HepG2 (cell line): Measurements from ENCODE around the gene MAP1LC3A. TPM values are rescaled to one million over a fixed set of nuclear protein-coding genes. Genes with fewer than 3 reads are reported as not detected.

Experiments
- ATAC-seq: fragments of 200-7000 bp; cut with Tn5 transposase; 3 replicates; pipeline ENCODE4 v1.9.1; 2020; ENCODE audit warnings: mild to moderate bottlenecking, moderate library complexity
- BruUV-seq: library from RNA; stranded (reverse); fragments of 400-500 nt; replicated peaks from 2 replicates; lab custom pipeline; 2021; lab: Mats Ljungman, UMichigan
- CTCF ChIA-PET: fragments of 300-600 bp; formaldehyde crosslinking; extraction: SDS; loops from one replicate; lab custom pipeline; 2021; ENCODE audit warnings: low total read pairs, inconsistent platforms, low intra/inter-chr PET ratio; lab: Yijun Ruan, JAX
- POLR2A ChIA-PET: fragments of 350-600 bp; sonication (Branson Sonifier 250); formaldehyde crosslinking; loops from one replicate; lab custom pipeline; 2020; ENCODE audit warnings: antibody characterized with exemption, inconsistent platforms; lab: Yijun Ruan, JAX
- DNase-seq: peaks from one replicate; pipeline ENCODE4 v3.0.0-alpha.2; 2015; ENCODE audit warnings: low spot score
- FAIRE-seq: peaks from 3 replicates; lab custom pipeline; 2011; peaks lifted over from hg19 to GRCh38; lab: Jason Lieb, UNC
- H2AFZ ChIP-seq: one replicate; pipeline ENCODE4 v1.6.1; 2011; ENCODE audit warnings: low read length, inconsistent platforms
- H3K27ac ChIP-seq: fragments of 300-600 bp; 3 replicates; pipeline ENCODE4 v1.8.0; 2011; ENCODE audit warnings: mixed run types, mild to moderate bottlenecking, mixed read lengths, low read length, inconsistent platforms; ENCODE audit not compliant: insufficient read depth; ENCODE audit errors: extremely low read length
- H3K27me3 ChIP-seq, 2 experiments: fragments of 200-600 bp in 1 of 2; 2 replicates in 1 of 2; 3 replicates in 1 of 2; pipeline versions ENCODE4 v1.6.0 to v1.8.0; 2011; ENCODE audit warnings: low read length in 2 of 2, mild to moderate bottlenecking in 2 of 2, moderate library complexity in 2 of 2, inconsistent platforms in 1 of 2; ENCODE audit not compliant: insufficient read depth in 2 of 2, control insufficient read depth in 1 of 2
- H3K36me3 ChIP-seq, 2 experiments: fragments of 200-600 bp in 1 of 2; replicated peaks in 1 of 2; 2 replicates in 1 of 2; 3 replicates in 1 of 2; pipeline versions ENCODE4 v1.5.1 to v1.8.0; 2011; ENCODE audit warnings: low read length in 2 of 2, inconsistent platforms in 1 of 2; ENCODE audit not compliant: insufficient read depth in 2 of 2, control insufficient read depth in 1 of 2
- H3K4me1 ChIP-seq: 2 replicates; pipeline ENCODE4 v1.5.1; 2012; ENCODE audit warnings: low read length, inconsistent platforms; ENCODE audit not compliant: insufficient read depth
- H3K4me2 ChIP-seq: 2 replicates; pipeline ENCODE4 v1.6.0; 2011; ENCODE audit warnings: low read depth, low read length, inconsistent platforms
- H3K4me3 ChIP-seq, 3 experiments: fragments of 200-600 bp in 1 of 3; sonication (generic), shearing (Covaris generic) in 1 of 3; replicated peaks in 1 of 3; 2 replicates each; pipeline ENCODE4 v1.5.1; 2011 to 2016; ENCODE audit warnings: low read length in 3 of 3, inconsistent platforms in 2 of 3, low read depth in 2 of 3, mild to moderate bottlenecking in 2 of 3, control low read depth in 1 of 3, mixed read lengths in 1 of 3; ENCODE audit not compliant: insufficient read depth in 1 of 3
- H3K79me2 ChIP-seq: one replicate; pipeline ENCODE4 v1.6.1; 2011; ENCODE audit warnings: low read length, inconsistent platforms; ENCODE audit not compliant: insufficient read depth
- H3K9ac ChIP-seq: 2 replicates; pipeline ENCODE4 v1.6.0; 2011; ENCODE audit warnings: mild to moderate bottlenecking, low read depth, low read length, inconsistent platforms; ENCODE audit not compliant: insufficient read depth
- H3K9me3 ChIP-seq: 2 replicates; pipeline ENCODE4 v1.5.1; 2012; ENCODE audit warnings: mild to moderate bottlenecking, low read length
- H4K20me1 ChIP-seq: 2 replicates; pipeline ENCODE4 v1.6.0; 2011; ENCODE audit warnings: inconsistent platforms, mild to moderate bottlenecking, low read length, moderate library complexity; ENCODE audit not compliant: insufficient read depth
- AHR ChIP-seq: IDR thresholded peaks from 2 replicates; pipeline ENCODE4 v1.6.1; 2018; ENCODE audit warnings: missing genetic modification reagents, missing compliant biosample characterization
- DMAP1 ChIP-seq: IDR thresholded peaks from 2 replicates; pipeline ENCODE4 v1.6.1; 2016
- ELF1 ChIP-seq: sonication (generic); formaldehyde crosslinking; IDR thresholded peaks from 2 replicates; pipeline ENCODE4 v1.4.0; 2020; ENCODE audit warnings: missing genetic modification reagents
- NCOA1 ChIP-seq: sonication (generic); formaldehyde crosslinking; IDR thresholded peaks from 2 replicates; pipeline ENCODE4 v1.9.0; 2021; ENCODE audit warnings: missing genetic modification reagents
- PHF20 ChIP-seq: sonication (generic); formaldehyde crosslinking; IDR thresholded peaks from 2 replicates; pipeline ENCODE4 v1.5.0; 2020; ENCODE audit warnings: mild to moderate bottlenecking, missing genetic modification reagents
- SIN3B ChIP-seq: fragments of 150-350 bp; IDR thresholded peaks from 2 replicates; pipeline ENCODE4 v1.6.1; 2014; ENCODE audit warnings: low read length
- SUZ12 ChIP-seq: fragments of 150-350 bp; IDR thresholded peaks from 2 replicates; pipeline ENCODE4 v1.6.1; 2014; ENCODE audit warnings: low read depth, low read length
- ZKSCAN1 ChIP-seq: fragments of 150-350 bp; IDR thresholded peaks from 2 replicates; pipeline ENCODE4 v1.6.1; 2014; ENCODE audit warnings: low read length
- ZNF333 ChIP-seq: sonication (generic); formaldehyde crosslinking; IDR thresholded peaks from 2 replicates; pipeline ENCODE4 v1.4.0; 2020; ENCODE audit warnings: mild to moderate bottlenecking, missing genetic modification reagents, borderline replicate concordance
- ZNF652 ChIP-seq: IDR thresholded peaks from 2 replicates; pipeline ENCODE4 v1.6.1; 2016; ENCODE audit warnings: low read depth, borderline replicate concordance
- ZZZ3 ChIP-seq: sonication (generic); formaldehyde crosslinking; IDR thresholded peaks from 2 replicates; pipeline ENCODE4 v1.4.0; 2020; ENCODE audit warnings: missing genetic modification reagents, mild to moderate bottlenecking, borderline replicate concordance
- WGBS: methylation state at CpG from one replicate; pipeline ENCODE4 v1.1.6; 2017; ENCODE audit warnings: low lambda C conversion rate; 5-methylcytosine and 5-hydroxymethylcytosine counted together
- in situ Hi-C: cut with HindIII; loops from 2 replicates; pipeline ENCODE4 v1.10.0; 2017; ENCODE audit warnings: low pct_unique_long_range_greater_than_20kb; ENCODE audit not compliant: extremely low pct_ligation_motif_present
- intact Hi-C: fragments of 100-400 bp; cut with micrococcal nuclease; formaldehyde crosslinking; loops from one replicate; pipeline ENCODE4 v1.10.0; 2022; ENCODE audit not compliant: unreplicated experiment
- polyA plus RNA-seq, 8 experiments: library from polyadenylated mRNA; depleted of rRNA in 3 of 8; stranded (reverse) in 7 of 8; unstranded in 1 of 8; fragments of >200 nt; fragmentation: Illumina TruSeq in 4 of 8; extraction: Trizol in 4 of 8; gene quantifications; 2 replicates each; pipeline versions ENCODE4 v1.2.1 to v1.2.3, GENCODE V29; 2011 to 2016; ENCODE audit warnings: low read depth in 4 of 8, missing spikeins in 1 of 8, mixed read lengths in 1 of 8; ENCODE audit not compliant: insufficient read depth in 1 of 8
- total RNA-seq, 5 experiments: library from RNA; depleted of rRNA; stranded (reverse); fragments of >200 nt; fragmentation: Illumina TruSeq; extraction: Trizol; gene quantifications; 2 replicates each; pipeline ENCODE4 v1.2.3, GENCODE V29; 2016; ENCODE audit warnings: low read depth in 1 of 5
- TF ChIP-seq, protein P1 (sequence below): sonication (generic); formaldehyde crosslinking; IDR thresholded peaks from 2 replicates; pipeline ENCODE4 v1.8.0; 2022; ENCODE audit warnings: mild to moderate bottlenecking, missing genetic modification reagents, moderate library complexity

MAP1LC3A gene
- total and polyA plus RNA-seq, 2 of the 13 experiments (the other 11 are each of a cell fraction or from before 2014, with no cell fraction given), result not detected

DNA sequence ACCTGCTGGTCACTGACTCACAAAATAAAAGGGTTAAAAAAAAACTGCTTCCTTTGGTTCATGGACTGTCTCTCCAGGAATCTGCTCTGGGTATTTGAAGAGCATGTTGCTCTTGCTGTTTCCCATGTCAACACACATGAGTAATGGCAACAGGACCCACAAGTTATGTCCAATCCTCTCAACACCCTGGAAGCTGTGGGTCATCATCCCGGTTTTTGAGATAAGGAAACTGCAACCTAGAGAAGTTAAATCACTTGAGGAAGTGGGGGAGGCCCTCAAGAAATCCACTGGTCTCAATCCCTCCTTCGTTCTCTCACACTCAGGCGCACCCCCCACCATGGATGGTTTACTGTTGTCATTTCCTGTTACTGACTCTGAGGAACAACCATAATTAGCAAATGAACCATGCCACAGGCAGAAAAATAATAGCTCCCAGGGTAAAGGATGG, 12.4 kb downstream of the MAP1LC3A start:
- intact Hi-C loops, result no loop called here

DNA sequence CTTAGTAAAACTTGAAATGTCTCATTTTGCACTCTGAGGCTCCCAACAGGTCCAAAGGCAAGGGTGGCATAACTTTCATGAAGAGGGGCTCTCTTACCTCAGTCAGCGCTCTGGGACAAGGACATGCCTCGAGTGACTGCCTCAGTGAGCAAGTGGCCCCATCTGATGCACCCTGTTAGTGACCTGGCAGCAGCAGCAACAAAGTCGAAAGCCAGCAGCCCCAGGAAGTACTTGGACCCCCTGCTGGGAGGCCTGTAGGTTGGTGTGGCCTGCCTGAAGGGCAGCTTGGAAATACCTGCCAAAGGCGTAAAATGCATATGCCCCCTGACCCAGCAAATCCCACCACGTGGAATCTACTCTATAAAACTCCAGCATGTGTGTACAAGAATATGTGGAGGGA, 13.2 kb downstream of the MAP1LC3A start:
- DNase-seq, result no peak
- H4K20me1 ChIP-seq, result no peaks in the 10 kb centered on the region
- peaks cover 38 to 66% of the 10 kb centered on the region in 2 experiments for H3K36me3 ChIP-seq
- TF ChIP-seq ZKSCAN1, result no peak
- no peak for TF ChIP-seq AHR (CRISPR knock-in tag)
- no peak for TF ChIP-seq ELF1 (CRISPR knock-in tag)
- TF ChIP-seq, protein P1, sequence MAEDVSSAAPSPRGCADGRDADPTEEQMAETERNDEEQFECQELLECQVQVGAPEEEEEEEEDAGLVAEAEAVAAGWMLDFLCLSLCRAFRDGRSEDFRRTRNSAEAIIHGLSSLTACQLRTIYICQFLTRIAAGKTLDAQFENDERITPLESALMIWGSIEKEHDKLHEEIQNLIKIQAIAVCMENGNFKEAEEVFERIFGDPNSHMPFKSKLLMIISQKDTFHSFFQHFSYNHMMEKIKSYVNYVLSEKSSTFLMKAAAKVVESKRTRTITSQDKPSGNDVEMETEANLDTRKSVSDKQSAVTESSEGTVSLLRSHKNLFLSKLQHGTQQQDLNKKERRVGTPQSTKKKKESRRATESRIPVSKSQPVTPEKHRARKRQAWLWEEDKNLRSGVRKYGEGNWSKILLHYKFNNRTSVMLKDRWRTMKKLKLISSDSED, result no peak
- TF ChIP-seq ZNF333 (CRISPR knock-in tag), result no peak
- TF ChIP-seq NCOA1 (CRISPR knock-in tag), result no peak
- TF ChIP-seq DMAP1, result no peak
- TF ChIP-seq ZZZ3 (CRISPR knock-in tag), result no peak
- no peak for TF ChIP-seq PHF20 (CRISPR knock-in tag)
- TF ChIP-seq SIN3B, result no peak
- TF ChIP-seq, all 625 proteins: peak for 0
- CTCF ChIA-PET, result no interaction called here
- Histone ChIP-seq H3K4me3 (no peak overlapping the region), H3K9ac (no peak overlapping the region), H3K27ac (no peak overlapping the region), H3K4me2 (no peak overlapping the region), H3K4me1 (peaks cover 7% of the 10 kb centered on the region; the same call in 1 of the 2 replicates), H2AFZ (no peak overlapping the region), H3K9me3 (no peaks in the 10 kb centered on the region), H3K27me3 (no peaks in the 10 kb centered on the region), H3K79me2 (no peaks in the 10 kb centered on the region)
- in situ Hi-C loops (loop anchor here (10.0 kb wide), 1 partner anchor 203 kb away; no protein-coding TSS in a partner anchor), intact Hi-C loops (no loop called here)
- POLR2A ChIA-PET, result interaction anchor here (1.3 kb wide), 1 partner anchor 105 kb away, joined by 3 read pairs; the partner anchor contains the start of gene PIGU
- FAIRE-seq, result no peak
- ATAC-seq, result no peak
- WGBS, result over 99% methylated on average over 5 of the region's 5 CpGs
- no TSS peak for BruUV-seq

More for the DNA sequence above, 12.4 kb downstream of the MAP1LC3A start:
- TF ChIP-seq ZNF652 (CRISPR knock-in tag), result peak; percentile 54; the same call in 1 of the 2 replicates
- TF ChIP-seq SUZ12, result no peak
- H4K20me1 ChIP-seq, result no peaks in the 10 kb centered on the region
- H3K9me3 ChIP-seq, result no peaks in the 10 kb centered on the region
- DNase-seq (no peak), ATAC-seq (no peak), FAIRE-seq (no peak)
- POLR2A ChIA-PET, result interaction anchor here (1.3 kb wide), 1 partner anchor 106 kb away, joined by 3 read pairs; the partner anchor contains the start of gene PIGU
- no peaks in the 10 kb centered on the region for H3K79me2 ChIP-seq
- no TSS peak for BruUV-seq
- no peaks in the 10 kb centered on the region for H3K27me3 ChIP-seq
- H3K27ac ChIP-seq, result no peak overlapping the region
- CTCF ChIA-PET, result no interaction called here
- H3K4me1 ChIP-seq, result peaks cover 7% of the 10 kb centered on the region; the same call in 1 of the 2 replicates
- no peak overlapping the region for H3K4me3 ChIP-seq
- WGBS, result 90% methylated on average over 3 of the region's 3 CpGs
- in situ Hi-C loops, result loop anchor here (10.0 kb wide), 1 partner anchor 204 kb away; no protein-coding TSS in a partner anchor
- no peak overlapping the region for H3K9ac ChIP-seq
- no peak overlapping the region for H3K4me2 ChIP-seq
- peaks cover 38 to 68% of the 10 kb centered on the region in 2 experiments for H3K36me3 ChIP-seq
- no peak overlapping the region for H2AFZ ChIP-seq
